Esophagus mucosa (tissue), 1 donor: Measurements from ENCODE around the gene TRIOBP. TPM values are rescaled to one million over a fixed set of nuclear protein-coding genes. Genes with fewer than 3 reads are reported as not detected.

ENCODE experiments used
- ATAC-seq: fragments of 200-7000 bp; cut with Tn5 transposase; one replicate; pipeline ENCODE4 v1.9.1; 2020
- total RNA-seq: library from RNA; stranded (reverse); gene quantifications from one replicate; pipeline ENCODE4 v1.2.4, GENCODE V29; 2023
- donor health status: DM: yes; HTN: yes; CAD: no.

The TRIOBP gene
- total RNA-seq, 1 donor from 2014 or later, result 68.3 TPM

DNA sequence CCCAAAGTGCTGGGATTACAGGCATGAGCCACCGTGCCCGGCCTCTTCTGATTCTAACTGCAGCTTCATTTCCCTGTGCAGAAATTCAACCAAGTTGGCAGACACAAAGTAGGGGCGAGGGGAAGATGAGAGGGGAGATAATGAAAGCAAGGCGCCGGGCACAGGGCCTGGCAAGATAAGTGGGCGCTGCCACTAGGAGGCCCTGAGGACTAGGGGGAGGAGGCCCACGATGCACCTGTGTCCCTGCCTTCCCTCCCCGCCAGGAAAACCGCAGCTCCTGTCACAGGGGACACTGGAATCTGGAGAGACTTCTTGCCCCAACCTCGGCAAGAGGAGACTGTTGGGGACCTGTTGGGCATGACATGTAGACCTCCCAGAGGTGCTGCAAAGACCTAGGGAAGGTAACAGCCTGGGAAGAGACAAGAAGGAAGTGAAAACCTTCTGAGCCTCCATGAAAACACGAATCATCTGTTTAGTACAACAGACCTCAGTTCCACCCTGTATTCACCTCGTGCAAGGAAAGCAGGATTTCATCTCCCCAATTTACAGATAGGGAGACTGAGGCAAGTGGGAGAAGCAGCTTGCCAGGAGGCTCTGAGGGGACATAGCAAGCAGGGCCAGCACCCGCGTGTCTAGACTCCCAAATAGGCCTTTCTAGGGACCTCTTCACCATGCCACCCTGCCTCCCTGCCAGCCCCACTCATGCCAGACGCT lies 24.5 kb upstream of the TRIOBP start:
- ATAC-seq, result no peak

DNA sequence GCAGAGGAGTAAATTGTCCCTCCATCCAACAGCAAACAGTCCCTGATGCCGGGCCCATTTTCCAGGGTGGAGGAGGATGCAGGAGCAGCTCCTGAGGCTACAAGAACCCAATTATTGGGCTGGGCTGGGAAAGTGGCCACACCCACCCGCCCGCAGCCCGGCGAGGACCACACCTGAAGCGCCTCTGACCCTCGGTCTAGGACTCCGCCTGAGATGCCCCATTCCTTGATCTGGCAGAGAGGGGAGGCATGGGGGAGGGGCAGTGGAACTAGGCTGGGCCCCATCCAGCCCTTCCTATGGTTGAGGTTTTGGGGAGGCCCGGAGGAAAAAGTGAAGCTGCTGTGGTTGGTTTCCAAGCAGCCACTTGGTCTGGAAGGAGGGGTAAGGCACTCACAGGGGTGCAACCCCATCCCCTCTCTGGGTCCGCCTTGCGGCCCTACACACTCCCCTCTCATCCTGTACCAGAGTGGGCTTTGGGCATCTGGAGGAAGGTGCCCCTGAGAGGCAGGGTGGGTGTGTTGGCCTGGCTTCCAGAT lies 23.9 kb upstream of the TRIOBP start:
- no peak for ATAC-seq

DNA sequence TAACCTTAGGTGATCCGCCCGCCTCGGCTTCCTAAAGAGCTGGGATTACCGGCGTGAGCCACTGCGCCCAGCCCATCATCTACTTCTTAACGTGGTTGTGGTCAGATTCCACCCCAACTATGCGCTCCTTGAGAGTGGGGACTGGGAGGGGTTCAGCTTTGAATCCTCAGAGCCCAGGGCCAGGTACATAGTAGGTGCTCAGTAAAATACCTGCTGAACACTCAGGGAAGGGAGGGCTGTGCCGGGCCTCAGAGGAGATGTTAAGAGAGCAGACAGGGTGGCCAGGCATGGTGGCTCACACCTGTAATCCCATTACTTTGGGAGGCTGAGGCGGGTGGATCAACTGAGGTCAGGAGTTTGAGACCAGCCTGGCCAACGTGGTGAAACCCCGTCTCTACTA lies 22.6 kb upstream of the TRIOBP start:
- no peak for ATAC-seq

DNA sequence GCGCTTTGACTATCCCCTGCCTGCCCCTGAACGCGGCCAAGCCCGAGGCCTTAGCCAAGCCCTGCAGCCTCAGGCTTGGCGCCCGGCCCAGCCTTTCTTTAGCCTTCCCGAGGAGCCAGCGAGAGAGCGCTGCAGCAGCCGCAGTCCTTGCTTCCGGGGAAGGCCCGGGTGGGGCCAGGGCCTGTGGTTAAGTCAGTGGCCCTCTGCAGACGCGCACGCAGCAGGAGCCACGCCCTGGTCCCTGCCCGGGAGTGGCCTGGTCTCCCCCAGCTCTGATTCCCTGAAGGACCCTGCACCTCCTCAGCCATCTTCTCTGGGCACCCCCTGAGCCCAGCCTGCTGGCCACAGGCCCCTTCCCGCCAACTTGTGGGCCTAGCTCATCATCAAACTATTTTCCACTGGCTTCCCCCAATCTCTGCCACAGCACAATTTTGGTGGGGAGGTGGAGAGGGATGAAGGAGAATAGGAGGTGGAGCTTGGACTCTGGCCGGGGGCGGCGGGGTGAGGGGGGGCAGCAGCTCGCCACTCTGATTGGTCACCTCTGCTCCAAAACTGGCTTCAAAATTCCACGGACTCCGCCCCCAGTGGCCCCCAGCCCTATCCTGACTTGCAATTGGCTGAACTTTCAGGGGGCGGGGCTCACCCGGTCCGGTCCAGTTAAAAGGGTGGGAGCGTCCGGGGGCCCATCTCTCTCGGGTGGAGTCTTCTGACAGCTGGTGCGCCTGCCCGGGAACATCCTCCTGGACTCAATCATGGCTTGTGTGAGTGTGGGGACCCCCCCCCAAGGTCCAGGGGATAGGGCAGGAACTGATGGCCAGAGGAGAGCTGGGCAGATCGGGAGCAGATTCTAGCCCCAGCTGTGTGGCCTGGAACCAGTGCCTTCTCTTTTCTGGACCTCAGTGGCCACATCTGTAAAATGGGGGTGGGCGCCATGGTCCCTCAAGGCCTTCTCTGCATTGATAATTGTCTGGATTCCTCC lies 21.6 kb upstream of the TRIOBP start, which contains the start of gene LGALS1:
Gene LGALS1, plus strand, starts transcription at position 686 of the 979 bp plus-strand sequence. Its CDS starts 67 bp downstream, at position 753.
- ATAC-seq, result peak; percentile 82

DNA sequence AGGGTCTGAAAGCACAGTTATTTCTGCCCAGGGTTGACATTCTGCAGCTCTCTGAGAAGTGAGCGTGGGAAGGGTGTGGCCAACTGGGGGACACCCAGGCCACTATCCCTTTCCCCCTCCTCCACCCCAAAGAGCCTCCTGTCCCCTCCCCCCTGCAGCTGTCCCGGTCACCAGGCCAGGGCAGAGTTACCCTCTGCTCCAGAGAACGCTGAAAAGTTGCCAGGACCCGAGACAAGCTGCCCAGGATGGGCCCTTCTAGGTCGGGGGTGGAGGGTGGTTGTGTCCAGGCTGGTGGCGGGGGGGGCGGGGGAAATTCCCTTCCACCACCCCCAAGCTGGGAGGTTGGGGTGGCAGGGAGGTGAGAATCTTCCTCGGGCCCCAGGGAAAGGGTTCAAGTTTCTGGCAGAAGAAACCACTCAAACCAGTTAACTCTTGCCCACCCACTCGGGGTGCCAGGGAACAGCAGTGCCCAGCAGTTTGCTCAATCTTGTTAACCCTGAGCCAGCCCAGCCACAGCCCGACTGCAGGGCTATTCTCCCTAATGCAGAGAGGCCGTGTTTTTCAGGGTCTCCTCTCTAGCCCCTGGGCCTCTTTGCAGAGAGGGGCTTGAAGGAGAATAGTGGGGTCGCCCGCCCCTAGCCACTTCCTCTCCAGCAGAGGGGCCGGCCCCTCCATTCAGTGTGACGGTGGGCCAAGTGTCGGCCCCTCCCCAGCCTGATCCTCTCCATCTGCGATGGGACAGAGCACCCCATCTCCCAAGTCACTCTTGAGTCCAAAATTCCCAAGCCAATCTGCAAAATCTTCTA lies 20.7 kb upstream of the TRIOBP start:
- no peak for ATAC-seq

DNA sequence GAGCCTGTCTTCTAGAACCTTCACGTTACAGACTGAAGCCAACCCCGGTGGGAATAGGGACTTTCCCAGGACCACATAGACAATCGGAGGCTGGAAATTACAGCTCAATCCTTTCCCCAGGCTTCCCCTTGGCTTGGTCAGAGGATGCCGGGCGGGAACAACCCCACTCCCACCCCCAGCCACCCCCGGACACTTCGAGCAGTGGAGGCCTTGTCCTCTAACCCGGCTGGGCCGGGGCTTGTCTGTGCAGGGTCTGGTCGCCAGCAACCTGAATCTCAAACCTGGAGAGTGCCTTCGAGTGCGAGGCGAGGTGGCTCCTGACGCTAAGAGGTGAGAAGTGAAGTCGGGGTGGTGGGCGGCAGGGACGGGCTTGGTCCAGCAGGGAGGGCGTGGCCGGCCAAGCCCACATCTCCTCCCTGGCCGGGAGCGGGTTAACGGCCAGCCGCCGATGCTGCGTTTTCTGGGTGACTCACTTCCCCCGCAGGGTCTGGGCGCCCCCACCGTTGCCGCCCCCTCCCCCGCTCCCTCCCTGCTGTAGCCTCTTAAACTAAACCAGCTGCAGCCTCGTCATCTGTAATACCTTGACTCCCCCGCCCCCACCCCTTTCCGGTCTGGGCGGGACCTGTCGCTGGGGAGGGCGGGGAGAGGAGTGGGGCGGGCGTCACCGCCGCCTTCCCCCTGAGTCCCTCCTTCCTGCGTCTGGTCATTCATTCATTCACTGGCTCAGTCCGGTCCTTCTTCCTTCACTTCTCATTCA lies 19.9 kb upstream of the TRIOBP start:
- ATAC-seq, result peak; percentile 60

DNA sequence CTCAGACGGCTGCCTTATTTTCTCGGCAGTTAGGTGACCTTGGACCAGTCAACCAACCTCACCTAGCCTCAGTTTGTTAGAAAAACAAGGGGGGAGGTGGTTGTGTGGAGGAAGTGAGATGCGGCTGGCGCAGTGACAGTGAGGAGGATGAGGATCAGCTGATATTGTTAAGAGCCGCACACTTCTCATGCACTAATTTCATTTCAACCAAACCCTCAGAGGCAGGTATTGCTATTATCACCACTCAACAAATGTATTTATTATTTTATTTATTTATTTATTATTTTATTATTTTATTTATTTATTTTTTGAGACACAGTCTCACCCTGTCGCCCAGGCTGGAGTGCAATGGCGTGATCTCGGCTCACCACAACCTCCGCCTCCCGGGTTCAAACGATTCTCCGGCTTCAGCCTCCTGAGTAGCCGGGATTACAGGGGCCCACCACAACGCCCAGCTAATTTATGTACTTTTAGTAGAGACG lies 19.3 kb upstream of the TRIOBP start:
- ATAC-seq, result no peak

DNA sequence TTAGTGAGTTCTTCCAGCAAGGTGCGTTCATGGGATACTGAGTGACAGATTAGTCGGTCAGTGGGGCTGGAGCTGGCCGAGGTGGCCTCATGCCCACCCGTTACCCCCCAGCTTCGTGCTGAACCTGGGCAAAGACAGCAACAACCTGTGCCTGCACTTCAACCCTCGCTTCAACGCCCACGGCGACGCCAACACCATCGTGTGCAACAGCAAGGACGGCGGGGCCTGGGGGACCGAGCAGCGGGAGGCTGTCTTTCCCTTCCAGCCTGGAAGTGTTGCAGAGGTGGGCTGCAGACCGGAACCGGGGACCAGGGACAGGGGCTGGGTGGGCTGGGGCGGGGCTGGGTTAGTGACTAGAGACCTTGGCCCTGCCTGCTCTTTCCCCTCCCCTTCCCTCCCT lies 18.5 kb upstream of the TRIOBP start:
- no peak for ATAC-seq

DNA sequence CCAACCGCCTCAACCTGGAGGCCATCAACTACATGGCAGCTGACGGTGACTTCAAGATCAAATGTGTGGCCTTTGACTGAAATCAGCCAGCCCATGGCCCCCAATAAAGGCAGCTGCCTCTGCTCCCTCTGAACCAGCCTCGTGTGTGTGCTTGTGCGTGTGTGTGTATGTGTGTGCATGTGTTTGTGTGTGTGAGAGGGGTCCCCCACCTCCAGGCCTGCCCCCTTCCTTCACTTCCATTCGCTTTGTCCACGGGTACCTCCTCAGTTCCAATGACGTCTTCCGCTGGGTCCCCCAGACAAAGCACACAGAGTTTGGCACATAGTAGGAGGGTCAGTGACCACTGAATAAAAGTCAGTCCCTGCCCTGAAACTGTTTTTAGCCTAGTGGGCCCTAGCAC lies 17.2 kb upstream of the TRIOBP start:
- ATAC-seq, result no peak

DNA sequence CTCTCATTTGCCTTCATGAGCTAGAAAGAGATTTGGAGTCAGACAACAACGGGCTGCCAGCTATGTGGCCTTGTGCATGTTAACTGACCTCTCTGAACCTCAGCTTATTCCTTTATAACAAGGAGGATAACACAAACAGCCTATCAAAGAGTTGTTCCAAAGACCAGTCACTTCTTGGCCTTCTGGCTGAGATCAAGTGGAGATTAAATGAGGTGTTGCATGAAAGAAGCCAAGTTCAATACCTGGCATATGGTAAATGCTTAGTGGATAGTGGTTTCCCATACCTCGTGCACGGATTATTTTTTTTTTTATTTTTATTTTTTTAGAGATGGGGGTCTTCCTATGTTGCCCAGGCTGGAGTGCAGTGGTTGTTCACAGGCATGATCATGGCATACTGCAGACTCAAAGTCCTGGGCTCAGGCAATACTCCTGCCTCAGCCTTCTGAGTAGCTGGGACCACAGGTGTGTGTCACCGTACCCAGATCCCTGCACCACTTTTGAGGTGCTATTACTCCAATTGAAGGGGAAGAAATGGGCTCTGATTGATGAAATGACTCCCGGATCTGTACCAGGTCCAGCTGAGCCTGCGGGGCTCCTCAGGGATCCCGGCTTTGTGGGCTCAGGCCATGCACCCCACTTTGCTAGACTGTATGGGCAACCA lies 16.5 kb upstream of the TRIOBP start:
- ATAC-seq, result no peak

DNA sequence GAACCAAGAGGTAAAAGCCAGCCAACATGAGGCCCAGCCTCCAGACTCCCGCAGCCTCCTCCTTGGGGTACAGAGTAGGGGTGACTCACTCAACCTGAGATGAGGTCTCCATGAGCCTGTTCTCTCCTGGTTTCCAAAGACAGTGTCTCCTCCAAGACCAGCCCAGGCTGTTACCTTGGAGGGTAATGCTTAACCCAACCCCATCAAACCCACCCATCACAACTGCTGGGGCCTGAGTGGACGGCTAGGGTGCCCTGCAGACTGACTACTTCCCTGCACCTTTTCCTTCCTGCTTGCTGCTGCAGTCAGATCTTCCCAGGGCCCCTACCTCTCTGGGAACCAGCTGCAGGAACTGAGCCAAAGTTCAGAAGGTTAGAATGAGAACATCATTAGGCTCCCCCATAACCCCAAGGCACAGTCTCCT lies 15.8 kb upstream of the TRIOBP start:
- no peak for ATAC-seq

DNA sequence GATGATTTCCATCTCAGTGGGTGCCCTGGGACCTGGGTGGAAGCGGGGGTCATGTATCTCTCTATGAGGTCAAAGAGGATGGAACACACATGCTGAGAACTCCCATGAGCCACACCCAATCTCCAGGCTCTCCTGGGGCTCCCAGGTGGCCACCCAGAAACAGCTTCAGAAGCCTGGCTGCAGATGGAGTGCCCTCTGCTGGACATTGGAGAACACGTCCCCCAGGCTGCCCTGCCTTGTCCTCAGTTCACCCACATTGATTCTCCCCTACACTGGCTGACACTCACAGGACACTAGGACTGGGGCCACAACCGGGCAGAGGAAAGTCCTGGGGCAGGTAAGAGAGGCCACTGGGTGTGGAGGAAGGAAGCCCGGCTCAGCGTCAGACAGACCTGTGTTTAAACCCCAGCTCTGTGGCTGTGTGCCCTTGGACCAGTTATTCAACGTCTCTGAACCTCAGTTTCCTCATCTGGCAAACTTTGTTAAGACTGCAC lies 15.2 kb upstream of the TRIOBP start:
- peak; percentile 48 for ATAC-seq

DNA sequence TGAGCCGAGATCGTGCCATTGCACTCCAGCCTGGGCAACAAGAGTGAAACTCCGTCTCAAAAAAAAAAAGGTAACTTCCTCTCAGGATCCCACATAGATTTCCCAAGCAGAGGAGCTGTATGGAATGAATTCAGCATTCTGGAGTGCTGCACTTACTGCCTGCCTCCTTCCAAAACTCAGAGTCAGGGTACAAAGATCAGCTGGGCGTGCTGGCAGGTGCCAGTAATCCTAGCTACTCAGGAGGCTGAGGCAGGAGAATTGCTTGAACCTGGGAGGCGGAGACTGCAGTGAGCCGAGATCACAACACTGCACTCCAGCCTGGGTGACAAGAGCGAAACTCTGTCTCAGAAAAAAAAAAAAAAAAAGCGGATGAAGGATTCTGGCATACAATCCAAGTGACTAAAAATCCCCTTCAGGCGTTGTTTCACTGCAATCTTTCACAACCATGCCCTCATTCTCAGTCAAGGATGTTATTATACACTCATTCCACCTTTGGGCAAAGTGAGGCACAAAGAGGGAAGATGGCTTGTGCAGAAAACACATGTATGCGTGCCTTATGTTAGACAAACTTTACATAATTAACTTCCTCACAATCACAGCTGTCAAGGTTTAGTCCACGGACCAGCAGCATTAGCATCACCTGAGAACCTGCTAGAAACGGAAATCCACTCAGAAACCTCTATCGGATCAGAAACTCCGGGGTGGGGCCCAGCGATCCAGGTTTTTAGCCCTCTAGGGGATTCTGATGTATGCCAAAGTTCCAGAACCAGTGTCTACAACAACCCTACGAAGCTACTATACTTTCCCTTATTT lies 11.8 kb upstream of the TRIOBP start:
- ATAC-seq, result peak; percentile 16

DNA sequence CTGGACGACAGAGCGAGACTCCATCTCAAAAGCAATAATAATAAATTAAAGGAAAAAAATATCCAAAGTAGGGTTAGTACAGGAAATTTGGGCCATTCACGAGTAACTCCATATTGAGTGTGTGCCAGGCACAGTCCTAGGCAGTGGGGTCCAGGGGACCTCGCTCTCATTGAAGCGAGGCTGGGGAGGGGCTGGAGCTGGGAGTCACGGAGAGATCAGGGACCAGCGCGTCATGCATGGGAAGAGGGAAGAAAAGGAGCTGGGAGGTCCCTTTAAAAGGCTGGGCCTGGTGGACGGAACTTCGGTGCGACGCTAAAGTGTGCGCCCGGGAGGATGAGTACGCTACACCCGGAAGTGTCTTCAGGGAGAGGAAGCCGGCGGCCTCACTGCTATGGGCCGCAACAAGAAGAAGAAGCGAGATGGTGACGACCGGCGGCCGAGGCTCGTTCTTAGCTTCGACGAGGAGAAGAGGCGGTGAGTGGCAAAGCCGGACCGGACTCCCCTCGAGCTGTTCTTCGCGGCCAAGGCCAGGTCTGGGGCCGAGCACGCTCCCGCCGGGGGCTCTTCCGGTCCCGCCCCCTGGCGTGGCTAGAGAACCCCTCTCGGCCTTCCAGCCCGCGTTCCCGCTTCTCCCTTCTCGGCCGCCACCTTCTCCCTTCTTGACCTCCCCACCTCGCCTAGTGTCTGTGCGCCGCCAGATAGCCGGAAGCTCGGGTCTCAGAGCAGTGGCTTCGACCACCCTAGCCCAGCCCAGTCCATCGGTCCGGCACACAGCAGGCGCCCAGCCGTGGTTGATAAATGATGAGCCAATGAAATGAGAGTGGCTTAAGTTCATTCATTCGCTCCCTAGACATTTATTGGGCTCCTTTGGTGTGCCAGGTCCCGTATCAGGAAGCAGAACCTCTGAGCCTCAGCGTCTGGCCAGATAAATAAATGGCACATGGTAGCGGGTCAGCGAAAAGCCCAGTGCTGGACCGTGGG lies 10.6 kb upstream of the TRIOBP start, which contains the start of gene NOL12:
Gene NOL12, plus strand, starts transcription at position 342 of the 981 bp plus-strand sequence. Its CDS starts 50 bp downstream, at position 392.
- ATAC-seq, result peak; percentile 56

DNA sequence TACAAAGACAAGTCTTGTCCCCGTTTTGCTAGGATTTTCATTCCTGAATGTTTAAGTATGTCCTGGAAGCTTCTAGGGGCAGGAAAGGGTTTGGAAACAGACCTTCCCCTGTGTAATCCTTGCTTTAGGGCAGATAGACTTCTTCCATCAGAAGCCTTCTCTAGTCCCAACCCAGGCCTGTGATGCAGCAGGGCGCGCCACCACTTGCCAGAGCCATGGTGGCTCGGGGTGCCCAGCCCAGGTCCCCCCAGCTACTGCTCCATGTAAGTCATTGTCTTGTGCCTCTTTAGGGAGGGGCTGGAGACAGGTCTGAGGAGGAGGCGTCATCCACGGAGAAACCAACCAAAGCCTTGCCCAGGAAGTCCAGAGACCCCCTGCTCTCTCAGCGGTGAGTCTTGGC lies 6.4 kb upstream of the TRIOBP start:
- ATAC-seq, result peak; percentile 63

DNA sequence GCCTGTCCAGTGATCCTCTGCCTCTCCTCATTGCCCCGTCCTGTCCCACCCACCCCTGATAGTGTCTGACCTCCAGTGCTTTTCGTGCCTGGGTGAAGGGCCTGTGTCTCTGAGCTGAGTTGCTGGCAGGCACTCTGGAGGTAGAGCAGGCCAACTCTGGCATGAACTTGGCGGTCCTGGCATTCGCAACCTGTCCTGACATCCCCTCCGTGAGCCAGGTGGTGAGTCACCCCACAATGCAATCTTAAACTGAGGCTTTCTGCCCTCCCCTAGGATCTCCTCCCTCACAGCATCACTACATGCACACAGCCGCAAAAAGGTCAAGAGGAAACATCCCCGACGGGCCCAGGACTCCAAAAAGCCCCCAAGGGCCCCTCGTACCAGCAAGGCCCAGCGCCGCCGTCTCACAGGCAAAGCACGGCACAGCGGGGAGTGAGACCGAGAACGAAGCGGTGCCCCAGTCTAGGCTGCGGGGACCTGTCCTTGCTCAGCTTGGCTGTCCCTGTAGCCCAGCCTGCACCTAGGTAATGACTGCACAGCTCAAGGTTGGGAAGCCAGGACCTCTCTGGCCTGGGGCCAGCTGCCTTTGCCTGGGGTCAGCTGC lies 5.8 kb upstream of the TRIOBP start:
- ATAC-seq, result peak; percentile 70

DNA sequence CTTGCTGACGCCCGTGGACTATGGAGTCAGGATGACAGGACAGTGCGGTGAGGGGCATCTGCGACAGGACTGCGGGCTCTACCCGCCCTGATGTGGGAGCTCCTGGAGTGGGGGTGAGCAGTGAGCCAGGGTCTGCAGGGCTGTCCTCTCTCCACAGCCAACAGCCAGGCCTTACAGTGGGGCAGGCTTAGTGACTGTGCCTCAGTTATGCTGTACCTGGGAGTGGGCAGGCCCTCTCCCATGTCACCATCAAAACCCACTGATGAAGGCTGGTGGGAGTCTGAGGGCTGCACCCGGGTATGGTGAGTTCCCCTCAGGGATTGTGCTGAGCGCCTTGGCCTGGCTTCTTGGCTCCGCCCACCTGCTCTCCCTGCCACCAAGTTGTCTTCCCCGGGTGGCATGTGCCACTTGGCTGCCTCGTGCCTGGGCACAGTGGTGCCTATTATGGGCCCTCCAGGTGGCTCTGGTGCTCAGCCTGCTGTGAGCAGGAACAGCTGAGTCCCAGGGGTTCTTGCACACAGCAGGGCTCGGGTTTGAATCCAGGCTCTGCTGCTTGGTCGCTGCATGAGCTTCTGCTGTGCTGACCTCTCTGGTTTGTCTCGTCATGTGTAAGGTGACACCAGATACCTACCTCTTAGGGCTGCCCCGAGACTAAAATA lies 4.1 kb upstream of the TRIOBP start:
- no peak for ATAC-seq
